ENCODE measurements around the gene TARP.

Gene TARP

GRCh38 chr7:38220452-38220851 is 53.0 kb downstream of the TARP start:
- no peak for DNase-seq (ENCODE audit: low read depth in 3 of 3, low spot score in 1 of 3)

DNA sequence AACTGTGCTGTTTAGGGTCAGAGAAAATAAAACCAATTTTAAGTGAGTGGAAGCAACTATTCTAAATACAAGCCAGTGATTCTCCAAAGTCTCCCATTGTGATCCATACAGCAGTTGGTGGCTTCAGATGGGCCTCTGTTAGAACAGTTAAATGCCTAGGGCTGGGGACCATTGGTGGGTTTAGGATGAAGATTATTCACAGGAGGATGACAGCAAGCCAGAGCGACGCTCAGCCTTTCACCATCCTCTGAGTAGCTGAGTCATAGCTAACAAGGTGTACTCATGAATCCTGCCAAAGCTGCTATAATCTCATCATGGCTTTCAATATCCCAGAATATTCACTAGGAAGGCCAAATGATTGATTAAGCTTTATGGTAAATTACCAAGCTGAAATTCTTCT is 55.8 kb downstream of the TARP start:
- DNase-seq (ENCODE audit: low read depth in 3 of 3, low spot score in 1 of 3) = no peak

- DNase-seq (ENCODE audit: low read depth in 3 of 3, low spot score in 1 of 3) = peak; percentile 42 to 54 (median 48)
Observed at GRCh38 chr7:38215735-38216670, 57.4 kb downstream of the TARP start.

DNA sequence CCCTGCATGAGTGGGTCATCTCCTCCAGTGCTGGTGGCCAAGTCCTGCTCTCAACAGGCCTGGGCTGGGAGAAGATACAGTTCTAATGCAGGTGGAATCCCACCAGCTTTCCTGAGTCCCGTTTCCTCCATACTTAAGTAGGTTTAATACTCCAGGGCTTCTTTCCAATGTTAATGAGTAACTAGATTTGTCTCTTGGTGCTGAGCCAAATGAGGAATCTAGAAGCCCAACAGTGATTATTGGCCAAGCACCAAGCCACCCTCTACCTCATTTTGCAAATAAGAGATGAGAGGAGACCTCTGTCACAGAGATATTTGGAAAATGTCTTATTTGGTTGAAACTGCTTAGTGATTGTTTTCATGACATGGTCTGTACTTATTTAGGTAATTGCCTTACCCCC is 58.3 kb downstream of the TARP start:
- no peak for DNase-seq (ENCODE audit: low read depth in 3 of 3, low spot score in 1 of 3)

DNA sequence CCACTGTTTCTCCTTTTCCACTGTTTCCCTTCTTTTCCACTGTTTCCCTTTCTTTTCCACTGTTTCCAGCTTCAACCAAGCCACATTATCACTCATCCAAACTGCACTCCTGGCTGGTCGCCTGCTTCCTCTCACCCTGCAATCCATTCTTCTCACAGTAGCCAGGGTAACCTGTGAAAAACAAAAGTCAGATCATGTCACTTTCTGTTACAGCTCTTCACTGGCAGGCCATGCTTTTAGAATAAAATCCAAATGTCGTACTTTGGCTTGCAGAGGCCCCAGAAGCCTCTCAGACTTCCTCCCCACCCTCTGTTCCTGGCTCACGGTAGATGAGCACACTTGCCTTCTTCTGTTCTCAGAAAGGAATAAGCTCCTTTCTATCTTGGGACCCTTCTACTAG is 61.5 kb downstream of the TARP start:
- DNase-seq (ENCODE audit: low read depth in 3 of 3, low spot score in 1 of 3) = no peak

GRCh38 chr7:38211486-38211885 is 62.0 kb downstream of the TARP start:
- DNase-seq (ENCODE audit: low read depth in 3 of 3, low spot score in 1 of 3) = no peak

Data from stimulated activated CD4-positive, alpha-beta T cell treated with anti-CD3 and anti-CD28 coated beads, TNF-alpha, amount 100 ng/mL, for 1 hour (primary cell).